Dendritic cell treated with granulocyte-macrophage colony-stimulating factor and Interleukin-4, amounts not matched to agents 40 ng/mL and 50 ng/mL, for 4 days (primary cell): ENCODE measurements around the gene SRP68.

Source experiments
- H3K27ac Mint-ChIP-seq: one replicate; pipeline ENCODE4 v1.8.0; 2022; ENCODE audit warnings: mild to moderate bottlenecking, mixed read lengths
- H3K27me3 Mint-ChIP-seq: one replicate; pipeline ENCODE4 v1.8.0; 2022; ENCODE audit warnings: mild to moderate bottlenecking, mixed read lengths
- H3K36me3 Mint-ChIP-seq: one replicate; pipeline ENCODE4 v1.8.0; 2022; ENCODE audit warnings: low read depth, mixed read lengths
- H3K4me1 Mint-ChIP-seq: one replicate; pipeline ENCODE4 v1.8.0; 2022; ENCODE audit warnings: low read depth, mixed read lengths
- H3K4me3 Mint-ChIP-seq: one replicate; pipeline ENCODE4 v1.8.0; 2022; ENCODE audit warnings: mild to moderate bottlenecking, moderate library complexity, mixed read lengths
- H3K9me3 Mint-ChIP-seq: one replicate; pipeline ENCODE4 v1.8.0; 2022; ENCODE audit warnings: mixed read lengths
- intact Hi-C: fragments of 100-400 bp; cut with micrococcal nuclease; formaldehyde crosslinking; loops from one replicate; pipeline ENCODE4 v1.15.0; 2022

Gene SRP68

DNA sequence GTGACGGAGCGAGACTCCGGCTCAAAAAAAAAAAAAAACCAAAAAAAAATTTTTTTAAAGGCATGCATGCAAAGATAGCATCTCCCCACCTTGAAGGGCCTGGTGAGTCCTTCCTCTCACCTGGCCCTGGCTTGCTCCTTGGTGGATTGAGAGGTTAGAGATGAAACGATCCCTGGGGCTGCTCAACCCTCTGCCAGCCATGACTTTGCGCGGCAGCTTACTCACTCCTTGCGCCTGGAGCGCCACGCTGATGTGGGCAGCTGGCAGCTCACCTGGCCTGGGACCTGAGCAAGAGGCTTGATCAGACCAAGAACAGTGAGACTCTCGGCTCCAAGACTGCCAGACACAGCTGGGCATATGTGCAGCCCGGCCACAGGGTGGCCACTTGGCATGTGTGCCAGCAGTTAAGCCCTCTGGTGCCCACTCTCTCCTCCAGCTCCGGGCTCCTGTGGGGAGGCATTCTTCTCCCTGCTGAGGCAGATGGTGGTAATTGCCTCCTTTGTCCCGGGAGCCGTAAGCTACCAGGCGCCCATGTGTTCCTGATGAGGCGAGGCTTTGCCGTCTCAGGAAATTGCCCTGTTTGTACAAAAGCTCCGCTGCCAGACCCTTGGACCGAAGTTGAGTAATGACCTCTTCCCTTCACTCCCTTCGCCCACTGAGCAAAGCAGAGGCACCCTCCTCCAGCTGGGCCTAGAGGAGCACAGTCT, 40.1 kb downstream of the SRP68 start:
- Mint-ChIP-seq H3K27ac (no peak overlapping the region), H3K4me1 (peaks cover 9% of the 10 kb centered on the region)

DNA sequence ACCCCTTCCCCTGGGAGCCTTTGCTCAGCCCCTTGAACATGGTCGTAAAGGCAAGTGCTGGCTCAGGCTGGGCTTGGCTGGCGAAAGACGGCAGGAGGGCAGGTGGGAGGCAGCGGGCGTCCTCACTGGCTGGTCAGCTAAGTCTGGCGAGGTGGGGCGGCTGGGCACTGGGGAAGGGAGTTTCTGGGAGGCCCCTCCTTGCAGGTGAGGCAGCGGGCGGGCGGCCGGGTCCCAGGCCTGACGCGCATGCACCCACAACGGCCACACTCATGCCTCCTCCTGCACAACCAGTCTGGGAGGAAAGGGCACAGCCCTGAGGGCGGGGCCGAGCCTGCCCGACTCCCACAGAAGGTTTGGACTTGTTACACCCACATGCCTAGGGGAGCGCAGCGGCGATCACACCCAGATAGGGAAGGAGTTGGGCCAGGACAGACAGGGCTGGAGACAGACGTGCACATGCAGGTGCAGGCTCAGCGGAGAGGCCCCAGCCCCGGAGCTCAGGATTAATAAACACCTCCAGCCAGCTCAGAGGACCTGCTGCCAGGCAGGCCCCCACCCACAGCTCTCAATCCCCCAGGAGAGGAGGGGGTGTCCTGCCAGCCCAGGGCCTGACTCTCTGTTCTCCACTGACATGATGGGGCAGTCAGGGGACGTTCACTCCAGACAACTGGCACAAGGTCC, 45.0 kb downstream of the SRP68 start, which contains the start of gene EVPL:
Gene EVPL, minus strand, starts transcription at position 148 of the 681 bp plus-strand sequence. Its CDS starts 108 bp downstream, at position 40.
- no peak within 1 kb of the TSS for H3K27ac Mint-ChIP-seq
- no peaks in the 10 kb centered on the region for H3K36me3 Mint-ChIP-seq
- no peaks in the 10 kb centered on the region for H3K9me3 Mint-ChIP-seq
- H3K4me1 Mint-ChIP-seq: peaks cover 9% of the 10 kb centered on the region
- H3K27me3 Mint-ChIP-seq: peaks cover 26% of the 10 kb centered on the region
- intact Hi-C loops: no loop called here
- H3K4me3 Mint-ChIP-seq: no peak within 1 kb of the TSS

More for the DNA sequence above, 40.1 kb downstream of the SRP68 start:
- H3K27me3 Mint-ChIP-seq: peaks cover 17% of the 10 kb centered on the region
- peaks cover 7% of the 10 kb centered on the region for H3K36me3 Mint-ChIP-seq
- intact Hi-C loops: no loop called here
- no peak overlapping the region for H3K4me3 Mint-ChIP-seq
- no peaks in the 10 kb centered on the region for H3K9me3 Mint-ChIP-seq

GRCh38 chr17:76026714-76027158, 45.6 kb downstream of the SRP68 start:
- no peaks in the 10 kb centered on the region for H3K36me3 Mint-ChIP-seq

GRCh38 chr17:76025294-76025693, 47.0 kb downstream of the SRP68 start:
- H3K9me3 Mint-ChIP-seq: no peaks in the 10 kb centered on the region
- intact Hi-C loops: no loop called here
- H3K4me1 Mint-ChIP-seq: peaks cover 9% of the 10 kb centered on the region
- no peak overlapping the region for H3K4me3 Mint-ChIP-seq
- no peaks in the 10 kb centered on the region for H3K36me3 Mint-ChIP-seq
- no peak overlapping the region for H3K27ac Mint-ChIP-seq
- peaks cover 33% of the 10 kb centered on the region for H3K27me3 Mint-ChIP-seq

More at GRCh38 chr17:76026714-76027158, 45.6 kb downstream of the SRP68 start:
- Mint-ChIP-seq H3K9me3 (no peaks in the 10 kb centered on the region), H3K4me1 (peaks cover 9% of the 10 kb centered on the region), H3K27ac (no peak overlapping the region), H3K27me3 (peaks cover 27% of the 10 kb centered on the region), H3K4me3 (no peak overlapping the region)
- intact Hi-C loops: no loop called here

- Mint-ChIP-seq H3K4me1 (peaks cover 3% of the 10 kb centered on the region), H3K27ac (no peak overlapping the region), H3K27me3 (peaks cover 34% of the 10 kb centered on the region), H3K9me3 (no peaks in the 10 kb centered on the region), H3K4me3 (no peak overlapping the region), H3K36me3 (no peaks in the 10 kb centered on the region)
- intact Hi-C loops: no loop called here
Measured at GRCh38 chr17:76024353-76024752, 48.0 kb downstream of the SRP68 start.

- Mint-ChIP-seq H3K4me3 (no peak overlapping the region), H3K36me3 (no peaks in the 10 kb centered on the region), H3K27me3 (peaks cover 29% of the 10 kb centered on the region), H3K4me1 (no peaks in the 10 kb centered on the region), H3K9me3 (no peaks in the 10 kb centered on the region), H3K27ac (no peak overlapping the region)
- intact Hi-C loops: no loop called here
Measured at GRCh38 chr17:76023900-76024237, 48.4 kb downstream of the SRP68 start.

DNA sequence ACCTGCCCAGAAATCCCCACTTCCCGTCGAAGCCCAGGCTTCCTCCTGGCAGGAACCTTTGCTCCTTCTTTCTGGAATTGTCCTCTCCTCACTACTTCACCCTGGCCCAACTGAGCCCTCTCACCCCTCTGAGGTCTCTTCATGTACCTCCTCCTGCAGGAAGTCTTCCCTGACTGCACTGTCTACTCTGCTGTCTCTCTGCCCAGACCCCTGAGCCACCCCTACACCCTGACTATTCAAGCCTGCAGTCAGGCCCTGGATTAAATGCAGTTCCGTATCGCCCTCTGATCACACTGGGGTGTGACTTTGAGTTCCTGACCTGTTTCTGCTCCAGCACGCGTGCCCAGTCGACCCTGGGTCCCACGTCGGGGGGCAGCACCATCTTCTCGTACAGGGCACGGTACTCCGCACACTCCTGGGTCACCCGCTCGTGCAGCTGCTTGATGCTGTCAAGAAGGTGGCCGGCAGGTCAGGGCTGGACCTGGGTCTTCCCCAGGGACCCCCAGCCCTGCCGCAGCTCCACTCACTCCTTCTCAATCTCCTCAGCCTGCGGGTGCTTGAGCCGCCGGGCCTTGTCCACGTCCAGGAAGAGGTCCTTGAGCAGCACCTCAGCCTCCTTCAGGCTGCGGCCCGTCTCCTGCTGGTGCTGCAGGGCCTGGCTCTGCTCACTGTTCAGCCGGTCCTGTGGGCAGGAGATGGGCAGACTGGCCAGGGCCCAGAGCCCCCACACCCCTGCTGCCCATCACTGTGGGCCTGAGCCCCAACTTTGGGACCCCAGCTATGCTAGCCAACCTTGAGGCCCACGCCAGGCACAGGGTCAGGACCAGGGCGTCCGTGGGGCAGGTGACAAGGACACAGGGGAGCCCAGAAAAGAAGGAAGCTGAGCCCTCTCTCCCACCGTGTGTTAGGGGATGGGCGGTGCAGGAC, 49.1 kb downstream of the SRP68 start:
- intact Hi-C loops: no loop called here
- H3K36me3 Mint-ChIP-seq: no peaks in the 10 kb centered on the region

DNA sequence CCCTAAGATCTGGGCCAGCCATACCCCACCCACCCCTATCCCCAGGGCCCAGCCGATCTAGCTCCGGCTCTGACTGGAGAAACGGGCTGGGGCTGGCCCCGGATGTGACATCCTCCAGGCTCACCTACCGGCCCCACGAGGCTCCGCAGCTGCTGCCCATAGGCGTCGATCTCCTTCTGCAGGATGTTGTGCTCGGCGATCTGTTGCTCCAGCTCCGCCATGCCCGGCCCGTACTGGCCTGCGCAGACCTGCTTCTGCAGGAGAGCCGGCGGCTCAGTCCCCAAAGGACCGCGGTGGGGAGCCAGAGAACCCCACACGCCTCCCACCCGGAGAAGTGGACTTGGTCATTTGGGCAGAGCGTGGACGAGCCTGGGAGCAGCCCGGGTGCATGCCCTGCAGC, 50.0 kb downstream of the SRP68 start:
- intact Hi-C loops: no loop called here
- Mint-ChIP-seq H3K27ac (no peak overlapping the region), H3K27me3 (peaks cover 25% of the 10 kb centered on the region), H3K4me1 (no peaks in the 10 kb centered on the region), H3K36me3 (no peaks in the 10 kb centered on the region), H3K4me3 (no peak overlapping the region), H3K9me3 (no peaks in the 10 kb centered on the region)

More for the DNA sequence above, 49.1 kb downstream of the SRP68 start:
- Mint-ChIP-seq H3K4me1 (no peaks in the 10 kb centered on the region), H3K27ac (no peak overlapping the region), H3K4me3 (no peak overlapping the region), H3K27me3 (peaks cover 27% of the 10 kb centered on the region), H3K9me3 (no peaks in the 10 kb centered on the region)

DNA sequence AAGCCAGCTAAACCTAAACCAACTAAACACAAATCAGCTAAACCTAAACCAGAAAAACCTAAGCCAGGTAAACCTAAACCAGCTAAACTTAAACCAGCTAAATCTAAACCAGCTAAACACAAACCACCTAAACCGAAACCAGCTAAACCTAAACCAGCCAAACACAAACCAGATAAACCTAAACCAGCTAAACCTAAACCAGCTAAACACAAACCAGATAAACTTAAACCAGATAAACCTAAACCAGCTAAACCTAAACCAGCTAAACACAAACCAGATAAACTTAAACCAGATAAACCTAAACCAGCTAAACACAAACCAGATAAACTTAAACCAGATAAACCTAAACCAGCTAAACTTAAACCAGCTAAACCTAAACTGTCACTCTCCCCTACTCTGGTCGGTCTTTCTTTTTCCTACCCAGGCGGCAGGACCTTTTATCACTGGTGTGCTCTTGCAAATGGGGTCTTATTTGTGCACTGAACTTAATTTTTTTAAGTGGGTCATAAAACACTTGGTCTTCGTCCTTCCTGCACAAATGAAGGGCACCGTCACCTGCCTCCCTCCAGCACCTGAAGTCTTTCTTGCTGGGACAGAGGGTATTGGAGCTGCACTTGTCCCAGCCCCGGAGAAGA, 52.4 kb downstream of the SRP68 start:
- H3K27me3 Mint-ChIP-seq: peaks cover 29% of the 10 kb centered on the region
- H3K4me3 Mint-ChIP-seq: no peak overlapping the region
- no peak overlapping the region for H3K27ac Mint-ChIP-seq
- H3K4me1 Mint-ChIP-seq: no peaks in the 10 kb centered on the region
- H3K9me3 Mint-ChIP-seq: no peaks in the 10 kb centered on the region
- no peaks in the 10 kb centered on the region for H3K36me3 Mint-ChIP-seq
- intact Hi-C loops: no loop called here

GRCh38 chr17:76018801-76019200, 53.5 kb downstream of the SRP68 start:
- Mint-ChIP-seq H3K27ac (no peak overlapping the region), H3K4me3 (no peak overlapping the region), H3K9me3 (no peaks in the 10 kb centered on the region), H3K4me1 (no peaks in the 10 kb centered on the region), H3K27me3 (peaks cover 33% of the 10 kb centered on the region), H3K36me3 (no peaks in the 10 kb centered on the region)
- intact Hi-C loops: no loop called here

DNA sequence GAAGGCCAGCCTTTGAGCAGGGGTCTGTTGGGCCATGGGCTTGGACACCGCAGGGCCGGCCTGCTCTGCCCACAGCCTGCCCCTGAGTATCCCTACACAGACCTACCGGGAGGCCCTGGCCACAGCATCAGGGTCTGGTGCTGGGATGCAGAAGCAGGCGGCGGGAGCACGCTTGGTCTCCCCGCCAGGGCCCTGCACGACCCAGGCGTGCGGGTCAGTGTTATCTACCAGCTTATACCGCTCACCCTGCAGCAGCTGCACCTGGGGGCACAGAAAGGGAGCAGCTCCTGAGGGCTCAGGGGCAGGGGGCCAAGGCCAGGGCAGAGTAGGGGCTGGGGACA, 54.0 kb downstream of the SRP68 start:
- Mint-ChIP-seq H3K36me3 (no peaks in the 10 kb centered on the region), H3K27ac (no peak overlapping the region), H3K27me3 (peaks cover 37% of the 10 kb centered on the region), H3K4me1 (no peaks in the 10 kb centered on the region), H3K9me3 (no peaks in the 10 kb centered on the region), H3K4me3 (no peak overlapping the region)
- intact Hi-C loops: no loop called here

DNA sequence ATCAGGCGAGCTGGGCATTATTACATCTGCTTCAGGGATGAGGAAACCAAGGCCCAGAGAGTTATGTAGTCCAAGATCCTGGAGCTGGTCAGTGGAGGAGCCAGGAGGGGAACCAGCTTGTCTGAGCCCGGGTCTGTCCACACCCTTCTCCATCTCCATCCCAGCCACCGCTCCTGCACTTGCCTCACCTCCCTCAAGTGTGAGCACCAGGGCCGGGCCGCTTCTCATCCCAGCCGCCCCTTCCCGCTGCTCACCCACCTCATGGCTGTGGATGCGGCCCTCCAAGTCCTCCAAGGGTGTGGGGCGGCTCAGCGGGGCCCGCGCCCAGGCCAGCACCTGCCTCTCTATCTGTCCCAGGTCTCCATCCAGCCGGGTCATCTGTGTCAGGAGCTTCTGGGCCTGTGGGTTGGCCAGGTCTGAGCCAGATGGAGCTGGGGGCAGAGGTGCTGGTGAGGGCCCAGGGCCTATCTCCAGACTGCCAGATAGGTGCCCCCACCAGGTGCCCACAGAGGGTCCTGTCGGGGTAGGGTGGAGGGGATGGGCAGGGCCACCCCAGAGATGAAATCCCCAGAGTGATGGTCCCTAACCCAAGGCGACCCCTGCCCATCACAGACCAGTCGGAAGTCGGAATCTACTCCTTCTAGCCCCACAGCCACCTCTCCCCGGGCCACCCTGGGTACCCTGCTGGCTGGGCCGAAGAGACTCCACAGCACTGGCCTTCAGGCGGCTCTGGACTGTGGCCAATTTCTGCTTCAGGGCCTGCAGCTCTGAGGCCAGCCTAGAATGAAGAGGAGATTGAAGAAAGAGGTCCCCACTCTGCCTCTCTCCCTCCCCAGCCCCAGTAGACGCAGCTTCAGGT, 54.6 kb downstream of the SRP68 start:
- no peak overlapping the region for H3K4me3 Mint-ChIP-seq
- H3K4me1 Mint-ChIP-seq: no peaks in the 10 kb centered on the region
- no peak overlapping the region for H3K27ac Mint-ChIP-seq
- intact Hi-C loops: no loop called here
- H3K27me3 Mint-ChIP-seq: peaks cover 31% of the 10 kb centered on the region
- no peaks in the 10 kb centered on the region for H3K9me3 Mint-ChIP-seq
- H3K36me3 Mint-ChIP-seq: no peaks in the 10 kb centered on the region

DNA sequence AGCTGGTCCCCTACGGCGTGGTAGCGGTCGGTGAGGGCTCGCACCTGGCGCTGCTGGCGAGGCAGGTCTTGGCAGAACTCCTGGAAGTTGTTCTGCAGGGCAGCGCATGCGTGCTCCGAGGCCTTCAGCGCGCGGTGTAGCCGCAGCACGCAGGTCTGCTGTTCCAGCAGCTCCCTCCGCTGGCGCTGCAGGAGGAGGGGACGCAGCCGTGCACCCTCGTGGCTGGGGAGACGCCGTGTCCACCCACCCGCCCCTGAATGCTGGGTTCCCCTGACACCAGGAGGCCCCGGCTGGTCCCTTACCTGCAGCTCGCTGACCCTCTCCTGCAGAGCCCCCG, 57.4 kb downstream of the SRP68 start:
- peaks cover 16% of the 10 kb centered on the region for H3K27me3 Mint-ChIP-seq
- no peak overlapping the region for H3K4me3 Mint-ChIP-seq
- no peaks in the 10 kb centered on the region for H3K36me3 Mint-ChIP-seq
- intact Hi-C loops: loop anchor here (5.0 kb wide), 1 partner anchor 282 kb away; no protein-coding TSS in a partner anchor
- no peaks in the 10 kb centered on the region for H3K4me1 Mint-ChIP-seq
- H3K9me3 Mint-ChIP-seq: no peaks in the 10 kb centered on the region
- H3K27ac Mint-ChIP-seq: no peak overlapping the region
